Colonic mucosa (tissue), 4 donors: ENCODE data around the gene CIAO3. TPM values are rescaled to one million over a fixed set of nuclear protein-coding genes. Genes with fewer than 3 reads are reported as not detected.

Experiments
- DNase-seq: peaks from one replicate; pipeline ENCODE4 v3.0.0-alpha.2; 2020
- H3K27ac ChIP-seq: fragments of 200-600 bp; one replicate; pipeline ENCODE4 v1.8.0; 2021
- H3K27me3 ChIP-seq: fragments of 200-600 bp; one replicate; pipeline ENCODE4 v1.8.0; 2021
- H3K36me3 ChIP-seq: fragments of 200-600 bp; one replicate; pipeline ENCODE4 v1.8.0; 2021
- H3K4me1 ChIP-seq: fragments of 200-600 bp; one replicate; pipeline ENCODE4 v1.8.0; 2021; ENCODE audit warnings: mild to moderate bottlenecking
- H3K4me3 ChIP-seq: fragments of 200-600 bp; one replicate; pipeline ENCODE4 v1.8.0; 2021
- H3K9ac ChIP-seq, 2 donors: one replicate each; pipeline ENCODE4 v1.7.0; 2013; ENCODE audit warnings: control low read depth in 2 of 2, low read depth in 2 of 2, low read length in 2 of 2
- H3K9me3 ChIP-seq: fragments of 200-600 bp; one replicate; pipeline ENCODE4 v1.8.0; 2021
- intact Hi-C: fragments of 100-400 bp; cut with DNase I; formaldehyde crosslinking; loops from one replicate; pipeline ENCODE4 v1.14.1; 2022
- total RNA-seq, 2 donors: library from RNA; stranded (reverse); fragmentation: NEBNext Ultra II Directional in 1 of 2; extraction: Animal tissue kit (Norgen Biotek cat#: 25700) in 1 of 2; gene quantifications; one replicate each; pipeline ENCODE4 v1.2.1, GENCODE V29; 2021
- TF ChIP-seq, protein P1 (sequence below): fragments of 200-600 bp; IDR thresholded peaks from one replicate; pipeline ENCODE4 v1.8.0; 2022; ENCODE audit warnings: antibody characterized with exemption, mild to moderate bottlenecking
- donor health status: healthy.
- donor health status: DM: no; HTN: no; CAD: no.
- donor health status: DM: no; HTN: no; CAD: no.

Gene CIAO3
- total RNA-seq, 2 donors from 2014 or later, result 29.2 to 62.1 TPM

DNA sequence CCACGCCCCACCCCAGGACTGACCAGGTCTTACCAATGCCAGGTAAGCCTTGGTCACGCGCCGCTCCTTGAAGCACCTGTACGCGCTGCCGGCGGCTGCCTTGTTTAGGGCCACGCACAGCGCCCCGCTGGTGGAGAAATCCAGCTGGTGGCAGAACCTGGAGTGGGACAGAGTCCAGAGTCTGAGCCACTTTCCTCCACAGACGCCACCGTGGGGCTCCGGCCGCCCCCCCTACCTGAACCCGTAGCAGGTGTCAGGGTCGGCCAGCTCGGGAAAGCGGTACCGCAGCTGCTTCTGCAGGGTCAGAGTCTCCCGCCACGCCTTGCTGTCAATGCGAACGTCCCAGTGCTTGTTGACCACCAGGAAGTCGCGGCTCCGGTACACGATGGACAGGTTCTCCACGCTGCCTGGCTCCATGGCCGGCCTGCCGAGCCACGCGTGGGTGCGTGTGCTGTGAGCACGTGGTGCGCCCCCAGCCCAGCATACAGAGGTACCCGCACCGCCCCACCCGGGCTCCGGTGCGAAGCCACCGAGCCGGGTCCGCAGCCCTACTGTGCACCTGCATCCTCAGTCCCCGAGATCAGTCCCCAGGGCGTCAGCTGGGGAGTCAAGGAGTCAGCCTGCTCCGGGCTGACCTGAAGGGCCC, 46.6 kb upstream of the CIAO3 start:
- intact Hi-C loops, result loop anchor here (2.0 kb wide), 1 partner anchor 75 kb away; no protein-coding TSS in a partner anchor
- DNase-seq, result no peak
- Histone ChIP-seq H3K9me3 (no peaks in the 10 kb centered on the region), H3K36me3 (peaks cover 4% of the 10 kb centered on the region), H3K27me3 (peaks cover 9% of the 10 kb centered on the region), H3K4me1 (peaks cover 15% of the 10 kb centered on the region), H3K9ac (peak overlapping the region; percentile 91 to 92), H3K27ac (no peak overlapping the region), H3K4me3 (peak overlapping the region; percentile 100)
- TF ChIP-seq, protein P1, sequence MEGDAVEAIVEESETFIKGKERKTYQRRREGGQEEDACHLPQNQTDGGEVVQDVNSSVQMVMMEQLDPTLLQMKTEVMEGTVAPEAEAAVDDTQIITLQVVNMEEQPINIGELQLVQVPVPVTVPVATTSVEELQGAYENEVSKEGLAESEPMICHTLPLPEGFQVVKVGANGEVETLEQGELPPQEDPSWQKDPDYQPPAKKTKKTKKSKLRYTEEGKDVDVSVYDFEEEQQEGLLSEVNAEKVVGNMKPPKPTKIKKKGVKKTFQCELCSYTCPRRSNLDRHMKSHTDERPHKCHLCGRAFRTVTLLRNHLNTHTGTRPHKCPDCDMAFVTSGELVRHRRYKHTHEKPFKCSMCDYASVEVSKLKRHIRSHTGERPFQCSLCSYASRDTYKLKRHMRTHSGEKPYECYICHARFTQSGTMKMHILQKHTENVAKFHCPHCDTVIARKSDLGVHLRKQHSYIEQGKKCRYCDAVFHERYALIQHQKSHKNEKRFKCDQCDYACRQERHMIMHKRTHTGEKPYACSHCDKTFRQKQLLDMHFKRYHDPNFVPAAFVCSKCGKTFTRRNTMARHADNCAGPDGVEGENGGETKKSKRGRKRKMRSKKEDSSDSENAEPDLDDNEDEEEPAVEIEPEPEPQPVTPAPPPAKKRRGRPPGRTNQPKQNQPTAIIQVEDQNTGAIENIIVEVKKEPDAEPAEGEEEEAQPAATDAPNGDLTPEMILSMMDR, result no peak

DNA sequence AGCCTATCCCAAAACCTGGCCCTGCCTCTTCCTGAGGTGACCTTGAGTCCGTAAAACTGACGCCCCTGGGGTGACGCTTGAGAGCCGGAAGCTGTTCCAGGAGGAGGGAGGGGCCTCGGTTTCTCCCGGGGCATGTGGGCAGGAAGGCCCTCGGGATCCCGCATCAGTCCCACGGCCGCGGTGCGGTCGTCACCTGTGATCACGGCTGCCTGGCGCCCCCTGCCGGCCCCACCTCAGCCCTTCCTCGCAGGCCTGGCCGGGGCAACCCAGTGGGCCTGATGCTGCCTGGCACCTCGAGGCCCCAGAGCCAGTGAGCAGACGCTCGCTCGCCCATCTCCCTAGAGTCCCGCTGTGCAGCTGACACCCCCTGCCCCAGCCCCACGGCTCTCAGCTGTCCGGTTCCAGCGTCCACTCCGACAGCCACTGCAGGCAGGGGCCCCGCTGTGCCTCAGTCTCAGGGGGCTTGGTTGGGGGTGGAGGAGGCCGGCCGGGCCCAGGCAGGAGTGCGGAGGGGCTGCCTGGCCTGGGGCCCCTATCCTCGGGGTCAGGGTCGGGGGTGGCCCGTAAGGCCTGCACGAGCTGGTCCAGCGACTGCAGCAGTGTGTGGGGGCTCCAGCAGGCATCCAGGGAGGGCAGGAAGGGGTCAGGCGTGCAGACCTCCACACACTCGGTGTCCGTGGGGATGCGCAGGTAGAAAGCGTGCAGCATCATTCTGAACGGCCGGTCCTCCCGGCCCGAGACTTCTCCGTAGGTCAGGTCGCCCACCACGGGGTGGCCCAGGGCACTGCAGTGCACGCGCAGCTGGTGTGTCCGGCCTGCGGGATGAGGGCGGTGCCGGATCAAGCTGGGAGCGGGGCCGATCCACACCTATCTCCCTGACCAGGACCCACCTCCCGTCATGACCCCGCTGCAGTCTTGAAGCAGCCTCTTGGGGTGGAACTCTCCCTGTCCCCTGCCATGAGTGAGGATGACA, 45.1 kb upstream of the CIAO3 start:
- Histone ChIP-seq H3K36me3 (peaks cover 4% of the 10 kb centered on the region), H3K27me3 (peaks cover 15% of the 10 kb centered on the region), H3K4me1 (peaks cover 15% of the 10 kb centered on the region), H3K4me3 (no peak overlapping the region), H3K9me3 (no peaks in the 10 kb centered on the region), H3K27ac (no peak overlapping the region), H3K9ac (no peak overlapping the region)
- TF ChIP-seq, protein P1, result peak; percentile 72
- intact Hi-C loops, result loop anchor here (2.0 kb wide), 1 partner anchor 73 kb away; no protein-coding TSS in a partner anchor
- peak; percentile 75 for DNase-seq

DNA sequence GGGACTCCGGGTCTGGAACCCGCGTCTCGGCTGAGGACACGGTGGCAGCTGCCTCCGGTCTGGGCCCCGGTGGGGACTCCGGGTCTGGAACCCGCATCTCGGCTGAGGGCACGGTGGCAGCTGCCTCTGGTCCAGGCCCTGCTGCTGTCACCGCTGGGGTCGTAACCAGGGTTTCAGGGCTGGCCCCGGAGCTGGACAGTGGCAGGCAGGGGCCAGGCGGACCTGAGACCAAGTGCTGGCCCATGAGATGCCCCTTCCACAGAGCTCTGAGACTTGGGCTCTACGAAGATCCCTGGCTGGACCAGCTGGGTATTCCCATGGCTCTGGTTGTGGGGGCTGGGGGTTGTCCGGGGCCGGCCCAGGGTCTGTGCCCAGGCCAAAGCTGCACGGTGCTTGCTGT, 43.6 kb upstream of the CIAO3 start:
- intact Hi-C loops, result no loop called here
- Histone ChIP-seq H3K36me3 (peaks cover 4% of the 10 kb centered on the region), H3K27ac (no peak overlapping the region), H3K4me3 (no peak overlapping the region), H3K9me3 (no peaks in the 10 kb centered on the region), H3K9ac (no peak overlapping the region), H3K27me3 (peaks cover 15% of the 10 kb centered on the region), H3K4me1 (peaks cover 15% of the 10 kb centered on the region)
- TF ChIP-seq, protein P1, result no peak
- DNase-seq, result no peak

DNA sequence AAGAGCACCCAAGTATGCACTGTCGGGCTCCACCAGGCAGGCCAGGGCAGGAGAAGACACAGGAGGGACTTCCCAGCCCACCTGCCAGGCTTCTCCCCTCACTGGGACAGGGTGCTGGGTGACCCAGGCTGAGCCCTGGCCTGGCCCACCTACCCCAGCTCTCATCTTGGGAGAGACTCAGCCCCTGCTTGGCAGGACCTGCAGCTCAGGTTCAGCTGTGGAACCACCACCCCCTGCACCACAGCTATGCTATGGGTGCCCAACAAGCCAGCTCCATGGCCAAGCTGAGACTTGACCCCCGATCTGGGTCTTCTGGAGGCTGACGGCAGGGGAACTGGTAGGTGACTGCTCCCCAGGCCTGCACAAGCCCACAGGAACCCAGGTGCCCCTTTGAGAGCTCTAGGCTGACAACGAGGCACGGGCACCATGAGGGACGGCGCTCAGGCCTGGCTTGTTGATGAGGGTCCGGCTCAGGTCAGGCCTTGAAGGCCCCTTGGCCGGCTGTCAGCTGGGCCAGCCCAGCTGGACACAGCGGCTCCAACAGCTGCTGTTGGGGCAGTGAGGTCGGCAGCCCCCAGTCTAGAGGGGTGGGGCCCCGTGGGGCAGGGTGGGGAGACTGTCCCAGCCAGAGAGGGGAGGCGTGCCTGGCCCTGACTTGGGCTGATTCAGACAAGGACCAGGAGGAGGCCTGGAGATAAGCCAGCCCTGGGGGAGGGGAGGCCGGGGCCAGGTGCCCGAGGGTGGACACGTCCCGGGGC, 42.8 kb upstream of the CIAO3 start:
- no peak for DNase-seq
- no peak overlapping the region for H3K9ac ChIP-seq
- peaks cover 22% of the 10 kb centered on the region for H3K27me3 ChIP-seq
- intact Hi-C loops, result no loop called here
- TF ChIP-seq, protein P1, result no peak
- H3K36me3 ChIP-seq, result peaks cover 4% of the 10 kb centered on the region
- no peak overlapping the region for H3K4me3 ChIP-seq
- H3K9me3 ChIP-seq, result no peaks in the 10 kb centered on the region
- H3K27ac ChIP-seq, result no peak overlapping the region
- H3K4me1 ChIP-seq, result peaks cover 8% of the 10 kb centered on the region
